GM19240 (cell line): Measurements from ENCODE around the gene FAAP20.

Source experiments
- DNase-seq: peaks from one replicate; pipeline ENCODE4 v3.0.0; 2011; ENCODE audit warnings: low spot score; ENCODE audit not compliant: insufficient read length

FAAP20 gene

GRCh38 chr1:2197707-2198165 is 3.2 kb upstream of the FAAP20 start:
- no peak for DNase-seq

DNA sequence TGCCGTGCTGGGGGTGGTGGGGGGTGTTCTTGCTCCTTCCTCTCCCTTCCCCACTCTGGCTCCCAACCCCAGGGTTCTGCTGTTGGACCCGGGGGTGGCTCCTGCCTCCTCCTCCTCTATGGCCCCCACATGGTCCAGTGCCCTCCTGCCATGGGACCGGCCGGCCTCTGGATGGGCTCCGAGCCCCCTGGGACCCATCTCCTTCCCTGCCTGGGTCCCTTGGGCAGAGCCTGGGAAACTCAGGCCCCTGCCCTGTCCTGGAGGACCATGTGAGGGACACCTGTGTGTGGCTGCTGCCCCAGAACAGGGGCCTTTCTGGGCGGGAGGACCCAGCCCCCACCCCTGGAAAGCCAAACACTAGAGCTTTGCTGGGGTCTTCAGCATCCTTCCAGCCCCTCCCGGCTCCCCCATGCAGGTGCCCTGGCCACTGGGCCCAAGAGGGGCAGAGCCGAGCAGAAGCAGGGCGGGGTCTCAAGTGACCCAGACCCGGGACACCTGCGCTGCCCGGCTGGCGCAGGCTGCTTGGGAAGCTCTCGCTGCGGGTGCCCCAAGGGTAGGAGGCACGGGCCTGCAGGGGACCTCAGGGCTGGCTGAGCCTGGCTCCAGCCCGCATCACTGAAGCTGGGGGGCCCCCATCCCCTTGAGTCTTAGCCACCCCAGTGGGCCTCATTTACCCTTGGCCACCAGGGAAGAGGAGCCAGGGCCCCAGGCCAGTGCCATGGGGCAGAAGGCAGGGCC is 2.5 kb upstream of the FAAP20 start:
- DNase-seq: no peak

- no peak for DNase-seq
Measured at GRCh38 chr1:2195785-2196184, 1.2 kb upstream of the FAAP20 start.

DNA sequence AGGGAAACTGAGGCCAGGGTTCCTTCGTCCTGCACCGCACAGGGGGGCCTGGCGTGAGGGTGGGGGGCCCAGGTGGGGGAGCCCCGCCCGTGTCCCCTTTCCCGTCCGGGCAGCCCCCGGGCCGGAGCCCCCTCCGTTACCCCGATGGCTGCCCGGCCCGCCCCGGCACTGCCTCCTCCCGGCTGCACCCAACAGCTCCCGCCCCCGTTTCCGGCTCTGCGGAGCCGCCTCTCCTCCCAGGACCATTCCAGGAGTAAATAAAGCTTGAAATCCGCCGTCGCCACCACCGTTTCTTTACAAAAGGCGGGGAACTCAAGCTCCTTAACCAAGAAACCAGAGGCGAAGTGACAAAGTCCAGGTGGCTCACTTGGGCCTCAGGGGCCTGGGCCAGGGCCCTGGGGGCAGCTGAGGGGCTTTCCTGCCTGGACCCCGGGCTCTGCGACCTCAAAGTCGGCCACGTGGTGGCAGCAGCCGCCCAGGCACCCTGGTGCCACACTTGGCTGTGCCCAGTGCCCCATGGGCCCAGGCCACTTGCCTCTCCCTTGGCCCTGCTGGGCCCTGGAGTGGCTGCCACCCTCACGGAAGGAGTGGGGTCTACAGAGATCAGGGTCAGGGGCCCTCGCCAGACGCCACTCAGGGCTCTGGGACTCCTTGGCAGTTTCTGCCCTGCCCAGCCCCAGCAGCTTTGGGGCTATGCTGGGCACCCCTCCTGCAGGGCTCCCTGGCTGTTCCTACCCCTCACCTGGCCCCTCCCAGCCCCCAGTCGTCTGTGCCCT is 514 bp upstream of the FAAP20 start:
- peak; percentile 92 for DNase-seq

DNA sequence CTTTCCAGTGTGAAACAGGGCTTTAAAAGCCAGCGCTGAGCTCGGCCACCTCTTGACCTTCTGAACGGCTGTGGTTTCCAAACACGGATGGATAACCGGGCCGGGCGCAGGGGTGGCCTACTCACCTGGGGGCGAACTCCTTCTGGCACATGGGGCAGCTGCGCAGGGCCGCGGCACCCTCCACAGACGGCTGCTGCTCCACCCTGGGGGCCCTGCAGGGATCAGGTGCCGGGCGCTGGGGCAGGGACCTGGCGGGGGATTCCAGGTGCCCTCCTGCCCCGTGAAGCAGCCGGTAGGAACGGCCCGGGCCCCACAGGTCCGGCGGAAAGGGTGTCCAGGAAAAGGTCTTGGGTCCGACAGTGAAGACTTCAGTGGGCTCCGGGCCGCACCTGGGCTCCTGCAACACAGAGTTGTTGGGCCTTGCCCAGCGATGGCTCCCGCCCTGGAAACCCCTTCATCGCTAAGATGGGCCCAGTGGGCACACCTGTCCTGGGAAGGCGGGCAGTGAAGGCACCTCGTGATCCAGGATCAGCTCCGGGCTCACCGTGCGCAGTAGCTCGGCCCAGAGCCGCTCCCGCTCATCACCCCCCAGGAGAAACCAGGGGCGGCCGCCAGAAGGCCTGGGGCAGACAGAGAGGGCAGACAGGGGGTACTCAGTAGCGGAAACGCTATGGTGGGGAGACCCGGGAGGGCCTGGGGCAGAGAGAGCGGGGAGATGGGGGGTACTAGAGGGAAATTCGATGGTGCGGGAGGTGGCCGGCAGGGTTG is 874 bp downstream of the FAAP20 start:
- no peak for DNase-seq

- DNase-seq: no peak
Measured at GRCh38 chr1:2192031-2192995, 2.3 kb downstream of the FAAP20 start.

GRCh38 chr1:2190491-2190976 is 4.0 kb downstream of the FAAP20 start:
- DNase-seq: no peak

- peak; percentile 51 for DNase-seq
Measured at GRCh38 chr1:2189459-2190425, 4.8 kb downstream of the FAAP20 start.

- no peak for DNase-seq
Measured at GRCh38 chr1:2188336-2188735, 6.2 kb downstream of the FAAP20 start.

- DNase-seq: no peak
Measured at GRCh38 chr1:2187619-2188018, 7.0 kb downstream of the FAAP20 start.

DNA sequence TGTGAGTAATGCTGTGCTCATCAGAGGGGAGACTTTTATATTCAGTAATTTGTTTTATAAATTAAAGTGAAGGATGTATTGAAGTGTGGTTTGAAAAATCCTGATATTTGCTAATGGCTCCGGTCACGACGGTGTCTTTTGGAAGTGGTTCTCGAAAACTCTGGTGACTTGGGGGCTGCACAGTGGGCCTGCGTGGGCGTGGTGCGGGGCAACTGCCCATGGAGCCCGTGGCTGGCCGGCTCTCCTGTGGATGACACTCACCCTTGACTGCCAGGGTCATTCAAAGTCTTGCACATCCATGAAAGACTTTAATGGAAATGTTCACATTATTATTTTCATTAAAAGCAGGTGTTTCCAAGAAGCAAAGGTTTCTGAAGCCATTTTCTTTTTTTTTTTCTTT is 7.7 kb downstream of the FAAP20 start:
- DNase-seq: no peak

- DNase-seq: no peak
Measured at GRCh38 chr1:2185880-2186855, 8.4 kb downstream of the FAAP20 start.

GRCh38 chr1:2184934-2185333 is 9.6 kb downstream of the FAAP20 start:
- DNase-seq: no peak

DNA sequence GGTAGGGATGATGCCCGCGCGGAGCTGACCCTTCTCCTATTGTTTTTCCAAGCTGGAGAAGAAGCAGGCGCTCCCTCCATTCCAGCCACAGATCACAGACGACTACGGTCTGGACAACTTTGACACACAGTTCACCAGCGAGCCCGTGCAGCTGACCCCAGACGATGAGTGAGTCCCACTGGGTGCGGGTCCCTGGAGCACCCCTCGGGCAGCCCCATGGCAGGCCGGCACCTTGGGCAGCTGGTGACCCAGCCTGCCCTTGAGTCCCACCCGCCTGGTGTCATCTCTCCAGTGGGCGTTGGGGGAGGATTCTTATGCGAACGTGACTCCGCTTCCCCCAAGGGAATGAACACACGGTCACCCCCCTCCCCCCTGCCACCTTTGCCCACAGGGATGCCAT is 10.0 kb downstream of the FAAP20 start:
- DNase-seq: no peak

DNA sequence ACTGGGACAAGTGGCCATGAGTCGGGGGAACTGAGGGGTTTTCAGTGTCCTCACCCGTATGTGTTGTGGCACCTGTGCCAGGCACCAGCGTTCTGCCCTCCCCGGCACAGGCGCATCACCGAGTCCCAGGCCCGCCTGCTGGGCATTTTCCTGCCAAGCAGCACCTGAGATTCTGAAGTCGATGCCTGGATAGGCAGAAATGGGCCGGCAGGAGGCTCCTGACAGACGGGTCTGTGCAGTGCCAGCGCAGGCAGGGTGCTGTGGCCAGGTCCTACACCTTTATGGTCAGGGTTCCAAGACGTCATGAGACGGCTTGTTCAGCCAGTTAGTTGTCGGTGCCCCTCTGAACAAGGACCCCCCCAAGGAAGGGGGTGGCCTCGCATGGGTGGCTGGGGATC is 10.6 kb downstream of the FAAP20 start:
- DNase-seq: no peak

DNA sequence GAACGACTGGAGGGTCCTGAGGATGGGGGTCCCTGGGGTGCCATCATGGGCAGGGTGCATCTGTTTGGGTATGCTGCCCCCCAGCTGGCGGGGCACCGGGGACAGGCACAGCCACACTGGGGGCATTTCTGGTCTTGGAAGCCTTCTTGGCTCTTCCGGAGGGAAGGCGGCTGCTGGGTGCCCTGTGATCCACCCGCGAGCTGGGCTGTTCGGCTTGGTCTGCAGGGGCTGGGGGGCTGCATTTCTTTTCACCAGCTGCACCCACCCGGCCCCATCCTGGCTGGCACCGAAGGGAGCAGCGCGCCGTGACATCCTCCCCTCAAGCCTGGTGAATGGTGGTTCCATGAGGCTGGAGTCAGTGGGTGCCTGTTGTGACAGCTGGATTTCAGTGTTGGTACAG is 12.2 kb downstream of the FAAP20 start:
- no peak for DNase-seq

- no peak for DNase-seq
Measured at GRCh38 chr1:2181752-2182151, 12.8 kb downstream of the FAAP20 start.

DNA sequence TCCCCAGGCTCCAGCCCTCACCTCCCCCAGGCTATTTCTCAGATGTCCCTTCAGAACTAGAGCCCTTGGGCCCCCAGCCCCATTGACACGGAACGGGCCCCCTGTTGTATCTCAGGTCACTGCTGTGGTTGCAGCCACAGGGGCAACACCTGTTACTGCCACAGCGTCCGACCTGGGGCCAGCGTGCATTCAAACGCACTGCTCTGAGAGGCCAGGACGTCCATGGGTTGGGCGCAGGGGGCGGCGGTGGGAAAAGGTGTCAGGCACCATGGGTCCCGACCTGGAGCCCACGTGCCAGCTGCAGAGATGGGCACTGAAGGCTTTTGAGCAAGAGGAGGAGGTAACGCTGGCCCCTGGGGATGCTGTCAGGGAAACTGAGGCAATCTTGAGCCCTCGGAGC is 13.3 kb downstream of the FAAP20 start:
- DNase-seq: no peak
